PFSK-1 (cell line): ENCODE results near the gene CHRND.

Experiments used
- POLR2AphosphoS5 ChIP-seq: IDR thresholded peaks from 2 replicates; pipeline ENCODE4 v1.6.1; 2012; ENCODE audit warnings: low read depth, mild to moderate bottlenecking, control low read depth, low read length, moderate library complexity
- SIN3A ChIP-seq: IDR thresholded peaks from 2 replicates; pipeline ENCODE4 v1.6.1; 2012; ENCODE audit warnings: mild to moderate bottlenecking, low read length, moderate library complexity, borderline replicate concordance; ENCODE audit not compliant: insufficient read depth
- TAF1 ChIP-seq: IDR thresholded peaks from 2 replicates; pipeline ENCODE4 v1.6.1; 2012; ENCODE audit warnings: low read length, control low read depth, borderline replicate concordance; ENCODE audit not compliant: insufficient read depth

- TF ChIP-seq TAF1 (no peak), POLR2AphosphoS5 (no peak), SIN3A (no peak)
Measured at GRCh38 chr2:232504438-232504837, 21.5 kb upstream of the CHRND start.
